ENCODE measurements around the gene STXBP4. TPM values are rescaled to one million over a fixed set of nuclear protein-coding genes. Genes with fewer than 3 reads are reported as not detected.

STXBP4 gene
- total and polyA plus RNA-seq, 2 experiments from 2014 or later: 25.0 to 52.1 TPM

DNA sequence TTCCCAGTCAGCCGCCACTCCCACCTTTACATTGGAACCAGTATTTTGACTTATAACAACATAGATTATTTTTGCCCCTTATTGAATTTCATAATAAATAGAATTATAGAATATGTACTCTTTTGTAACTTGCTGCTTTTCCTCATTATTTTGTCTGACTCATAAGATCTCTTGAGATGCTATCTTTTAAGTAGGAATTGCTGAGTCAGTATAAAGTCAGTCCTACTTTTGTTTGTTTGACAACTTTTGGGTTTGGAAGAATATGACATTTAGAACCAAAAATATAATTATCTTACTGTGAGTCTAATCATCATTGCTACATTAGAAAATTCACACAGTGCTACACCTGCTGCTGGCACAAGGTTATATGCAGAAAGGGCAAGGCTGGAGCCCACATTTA is 69.7 kb downstream of the STXBP4 start:
- Mint-ChIP-seq H3K9me3 (no peaks in the 10 kb centered on the region), H3K27me3 (ENCODE audit: insufficient read depth, low read depth, poor library complexity) (no peaks in the 10 kb centered on the region), H3K36me3 (ENCODE audit: low read depth) (no peaks in the 10 kb centered on the region), H3K4me1 (no peaks in the 10 kb centered on the region), H3K27ac (no peak overlapping the region), H3K4me3 (no peak overlapping the region)
- TF ChIP-seq EZH2 (IDR thresholded peaks at IDR 0.05; ENCODE audit: low read depth, unreplicated experiment) (no peak), EZH2phosphoT487 (IDR thresholded peaks at IDR 0.05; ENCODE audit: unreplicated experiment) (no peak), STAT1 (IDR thresholded peaks at IDR 0.05; ENCODE audit: unreplicated experiment) (no peak), POLR2AphosphoS5 (IDR thresholded peaks at IDR 0.05; ENCODE audit: low read depth) (no peak), JUNB (IDR thresholded peaks at IDR 0.05; ENCODE audit: unreplicated experiment) (no peak), ZNF114 (CRISPR knock-in tag; IDR thresholded peaks at IDR 0.05) (no peak), ZNF331 (CRISPR knock-in tag; IDR thresholded peaks at IDR 0.05; ENCODE audit: low read depth) (no peak), CREB1 (CRISPR knock-in tag; IDR thresholded peaks at IDR 0.05; ENCODE audit: low read depth) (no peak)
- TF ChIP-seq, protein P1, sequence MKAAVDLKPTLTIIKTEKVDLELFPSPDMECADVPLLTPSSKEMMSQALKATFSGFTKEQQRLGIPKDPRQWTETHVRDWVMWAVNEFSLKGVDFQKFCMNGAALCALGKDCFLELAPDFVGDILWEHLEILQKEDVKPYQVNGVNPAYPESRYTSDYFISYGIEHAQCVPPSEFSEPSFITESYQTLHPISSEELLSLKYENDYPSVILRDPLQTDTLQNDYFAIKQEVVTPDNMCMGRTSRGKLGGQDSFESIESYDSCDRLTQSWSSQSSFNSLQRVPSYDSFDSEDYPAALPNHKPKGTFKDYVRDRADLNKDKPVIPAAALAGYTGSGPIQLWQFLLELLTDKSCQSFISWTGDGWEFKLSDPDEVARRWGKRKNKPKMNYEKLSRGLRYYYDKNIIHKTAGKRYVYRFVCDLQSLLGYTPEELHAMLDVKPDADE (IDR thresholded peaks at IDR 0.05): no peak
- TF ChIP-seq, protein P2, sequence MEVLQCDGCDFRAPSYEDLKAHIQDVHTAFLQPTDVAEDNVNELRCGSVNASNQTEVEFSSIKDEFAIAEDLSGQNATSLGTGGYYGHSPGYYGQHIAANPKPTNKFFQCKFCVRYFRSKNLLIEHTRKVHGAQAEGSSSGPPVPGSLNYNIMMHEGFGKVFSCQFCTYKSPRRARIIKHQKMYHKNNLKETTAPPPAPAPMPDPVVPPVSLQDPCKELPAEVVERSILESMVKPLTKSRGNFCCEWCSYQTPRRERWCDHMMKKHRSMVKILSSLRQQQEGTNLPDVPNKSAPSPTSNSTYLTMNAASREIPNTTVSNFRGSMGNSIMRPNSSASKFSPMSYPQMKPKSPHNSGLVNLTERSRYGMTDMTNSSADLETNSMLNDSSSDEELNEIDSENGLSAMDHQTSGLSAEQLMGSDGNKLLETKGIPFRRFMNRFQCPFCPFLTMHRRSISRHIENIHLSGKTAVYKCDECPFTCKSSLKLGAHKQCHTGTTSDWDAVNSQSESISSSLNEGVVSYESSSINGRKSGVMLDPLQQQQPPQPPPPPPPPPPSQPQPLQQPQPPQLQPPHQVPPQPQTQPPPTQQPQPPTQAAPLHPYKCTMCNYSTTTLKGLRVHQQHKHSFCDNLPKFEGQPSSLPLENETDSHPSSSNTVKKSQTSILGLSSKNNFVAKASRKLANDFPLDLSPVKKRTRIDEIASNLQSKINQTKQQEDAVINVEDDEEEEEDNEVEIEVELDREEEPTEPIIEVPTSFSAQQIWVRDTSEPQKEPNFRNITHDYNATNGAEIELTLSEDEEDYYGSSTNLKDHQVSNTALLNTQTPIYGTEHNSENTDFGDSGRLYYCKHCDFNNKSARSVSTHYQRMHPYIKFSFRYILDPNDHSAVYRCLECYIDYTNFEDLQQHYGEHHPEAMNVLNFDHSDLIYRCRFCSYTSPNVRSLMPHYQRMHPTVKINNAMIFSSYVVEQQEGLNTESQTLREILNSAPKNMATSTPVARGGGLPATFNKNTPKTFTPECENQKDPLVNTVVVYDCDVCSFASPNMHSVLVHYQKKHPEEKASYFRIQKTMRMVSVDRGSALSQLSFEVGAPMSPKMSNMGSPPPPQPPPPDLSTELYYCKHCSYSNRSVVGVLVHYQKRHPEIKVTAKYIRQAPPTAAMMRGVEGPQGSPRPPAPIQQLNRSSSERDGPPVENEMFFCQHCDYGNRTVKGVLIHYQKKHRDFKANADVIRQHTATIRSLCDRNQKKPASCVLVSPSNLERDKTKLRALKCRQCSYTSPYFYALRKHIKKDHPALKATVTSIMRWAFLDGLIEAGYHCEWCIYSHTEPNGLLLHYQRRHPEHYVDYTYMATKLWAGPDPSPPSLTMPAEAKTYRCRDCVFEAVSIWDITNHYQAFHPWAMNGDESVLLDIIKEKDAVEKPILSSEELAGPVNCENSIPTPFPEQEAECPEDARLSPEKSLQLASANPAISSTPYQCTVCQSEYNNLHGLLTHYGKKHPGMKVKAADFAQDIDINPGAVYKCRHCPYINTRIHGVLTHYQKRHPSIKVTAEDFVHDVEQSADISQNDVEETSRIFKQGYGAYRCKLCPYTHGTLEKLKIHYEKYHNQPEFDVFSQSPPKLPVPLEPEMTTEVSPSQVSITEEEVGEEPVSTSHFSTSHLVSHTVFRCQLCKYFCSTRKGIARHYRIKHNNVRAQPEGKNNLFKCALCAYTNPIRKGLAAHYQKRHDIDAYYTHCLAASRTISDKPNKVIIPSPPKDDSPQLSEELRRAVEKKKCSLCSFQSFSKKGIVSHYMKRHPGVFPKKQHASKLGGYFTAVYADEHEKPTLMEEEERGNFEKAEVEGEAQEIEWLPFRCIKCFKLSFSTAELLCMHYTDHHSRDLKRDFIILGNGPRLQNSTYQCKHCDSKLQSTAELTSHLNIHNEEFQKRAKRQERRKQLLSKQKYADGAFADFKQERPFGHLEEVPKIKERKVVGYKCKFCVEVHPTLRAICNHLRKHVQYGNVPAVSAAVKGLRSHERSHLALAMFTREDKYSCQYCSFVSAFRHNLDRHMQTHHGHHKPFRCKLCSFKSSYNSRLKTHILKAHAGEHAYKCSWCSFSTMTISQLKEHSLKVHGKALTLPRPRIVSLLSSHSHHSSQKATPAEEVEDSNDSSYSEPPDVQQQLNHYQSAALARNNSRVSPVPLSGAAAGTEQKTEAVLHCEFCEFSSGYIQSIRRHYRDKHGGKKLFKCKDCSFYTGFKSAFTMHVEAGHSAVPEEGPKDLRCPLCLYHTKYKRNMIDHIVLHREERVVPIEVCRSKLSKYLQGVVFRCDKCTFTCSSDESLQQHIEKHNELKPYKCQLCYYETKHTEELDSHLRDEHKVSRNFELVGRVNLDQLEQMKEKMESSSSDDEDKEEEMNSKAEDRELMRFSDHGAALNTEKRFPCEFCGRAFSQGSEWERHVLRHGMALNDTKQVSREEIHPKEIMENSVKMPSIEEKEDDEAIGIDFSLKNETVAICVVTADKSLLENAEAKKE (CRISPR knock-in tag; IDR thresholded peaks at IDR 0.05): no peak
- TF ChIP-seq, protein P3, sequence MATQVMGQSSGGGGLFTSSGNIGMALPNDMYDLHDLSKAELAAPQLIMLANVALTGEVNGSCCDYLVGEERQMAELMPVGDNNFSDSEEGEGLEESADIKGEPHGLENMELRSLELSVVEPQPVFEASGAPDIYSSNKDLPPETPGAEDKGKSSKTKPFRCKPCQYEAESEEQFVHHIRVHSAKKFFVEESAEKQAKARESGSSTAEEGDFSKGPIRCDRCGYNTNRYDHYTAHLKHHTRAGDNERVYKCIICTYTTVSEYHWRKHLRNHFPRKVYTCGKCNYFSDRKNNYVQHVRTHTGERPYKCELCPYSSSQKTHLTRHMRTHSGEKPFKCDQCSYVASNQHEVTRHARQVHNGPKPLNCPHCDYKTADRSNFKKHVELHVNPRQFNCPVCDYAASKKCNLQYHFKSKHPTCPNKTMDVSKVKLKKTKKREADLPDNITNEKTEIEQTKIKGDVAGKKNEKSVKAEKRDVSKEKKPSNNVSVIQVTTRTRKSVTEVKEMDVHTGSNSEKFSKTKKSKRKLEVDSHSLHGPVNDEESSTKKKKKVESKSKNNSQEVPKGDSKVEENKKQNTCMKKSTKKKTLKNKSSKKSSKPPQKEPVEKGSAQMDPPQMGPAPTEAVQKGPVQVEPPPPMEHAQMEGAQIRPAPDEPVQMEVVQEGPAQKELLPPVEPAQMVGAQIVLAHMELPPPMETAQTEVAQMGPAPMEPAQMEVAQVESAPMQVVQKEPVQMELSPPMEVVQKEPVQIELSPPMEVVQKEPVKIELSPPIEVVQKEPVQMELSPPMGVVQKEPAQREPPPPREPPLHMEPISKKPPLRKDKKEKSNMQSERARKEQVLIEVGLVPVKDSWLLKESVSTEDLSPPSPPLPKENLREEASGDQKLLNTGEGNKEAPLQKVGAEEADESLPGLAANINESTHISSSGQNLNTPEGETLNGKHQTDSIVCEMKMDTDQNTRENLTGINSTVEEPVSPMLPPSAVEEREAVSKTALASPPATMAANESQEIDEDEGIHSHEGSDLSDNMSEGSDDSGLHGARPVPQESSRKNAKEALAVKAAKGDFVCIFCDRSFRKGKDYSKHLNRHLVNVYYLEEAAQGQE (IDR thresholded peaks at IDR 0.05; ENCODE audit: unreplicated experiment): no peak
- H3K4me1 ChIP-seq (ENCODE audit: insufficient read depth): no peaks in the 10 kb centered on the region
- peaks cover 1% of the 10 kb centered on the region; the same call in 1 of the 2 replicates for H3K36me3 ChIP-seq (ENCODE audit: insufficient read depth)
- H3K27ac ChIP-seq (ENCODE audit: low read depth): no peak overlapping the region
- H3K79me2 ChIP-seq (replicated peaks; ENCODE audit: insufficient read depth): no peaks in the 10 kb centered on the region
- H3K9me2 ChIP-seq (ENCODE audit: insufficient read depth): no peaks in the 10 kb centered on the region
- no peak overlapping the region for H2AFZ ChIP-seq
- DNase-seq (ENCODE audit: low spot score) (no peak), ATAC-seq (no peak)
- H4K20me1 ChIP-seq (replicated peaks; ENCODE audit: insufficient read depth): no peaks in the 10 kb centered on the region
- H3K4me3 ChIP-seq: no peak overlapping the region
- no peak overlapping the region for H3K4me2 ChIP-seq
- H3K27me3 ChIP-seq (ENCODE audit: insufficient read depth): no peaks in the 10 kb centered on the region
- no peaks in the 10 kb centered on the region for H3F3A ChIP-seq (replicated peaks; ENCODE audit: low read depth)
